Measurements from ENCODE around the gene CD109.

The CD109 gene

DNA sequence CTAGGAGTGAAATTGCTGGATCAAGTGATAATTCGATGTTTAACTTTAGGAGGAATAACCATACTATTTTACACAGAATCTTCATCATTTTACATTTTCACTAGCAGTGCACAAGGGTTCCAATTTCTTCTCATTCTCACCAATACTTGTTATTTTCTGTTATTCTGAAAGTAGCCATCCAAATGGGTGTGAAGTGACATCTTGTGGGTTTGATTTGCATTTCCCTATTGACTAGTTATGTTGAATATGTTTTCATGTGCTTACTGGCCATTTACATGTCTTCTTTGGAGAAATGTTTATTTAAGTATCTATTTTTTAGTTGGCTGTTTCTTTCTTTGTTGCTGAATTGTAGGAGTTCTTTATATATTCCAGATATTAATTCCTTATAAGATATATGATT lies 164.3 kb downstream of the CD109 start:
- no peak overlapping the region for H3K4me3 ChIP-seq (ENCODE audit: low read depth, low read length)
- no peak for DNase-seq (ENCODE audit: low read depth, low spot score)
- CTCF ChIA-PET, result interaction anchor here (1.3 to 10.8 kb wide), 2 partner anchors 10 to 1350 kb away, joined by 6 to 118 read pairs; no protein-coding TSS in a partner anchor
- TF ChIP-seq, protein P1, sequence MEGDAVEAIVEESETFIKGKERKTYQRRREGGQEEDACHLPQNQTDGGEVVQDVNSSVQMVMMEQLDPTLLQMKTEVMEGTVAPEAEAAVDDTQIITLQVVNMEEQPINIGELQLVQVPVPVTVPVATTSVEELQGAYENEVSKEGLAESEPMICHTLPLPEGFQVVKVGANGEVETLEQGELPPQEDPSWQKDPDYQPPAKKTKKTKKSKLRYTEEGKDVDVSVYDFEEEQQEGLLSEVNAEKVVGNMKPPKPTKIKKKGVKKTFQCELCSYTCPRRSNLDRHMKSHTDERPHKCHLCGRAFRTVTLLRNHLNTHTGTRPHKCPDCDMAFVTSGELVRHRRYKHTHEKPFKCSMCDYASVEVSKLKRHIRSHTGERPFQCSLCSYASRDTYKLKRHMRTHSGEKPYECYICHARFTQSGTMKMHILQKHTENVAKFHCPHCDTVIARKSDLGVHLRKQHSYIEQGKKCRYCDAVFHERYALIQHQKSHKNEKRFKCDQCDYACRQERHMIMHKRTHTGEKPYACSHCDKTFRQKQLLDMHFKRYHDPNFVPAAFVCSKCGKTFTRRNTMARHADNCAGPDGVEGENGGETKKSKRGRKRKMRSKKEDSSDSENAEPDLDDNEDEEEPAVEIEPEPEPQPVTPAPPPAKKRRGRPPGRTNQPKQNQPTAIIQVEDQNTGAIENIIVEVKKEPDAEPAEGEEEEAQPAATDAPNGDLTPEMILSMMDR (IDR thresholded peaks at IDR 0.05; ENCODE audit: insufficient read depth, low read length, missing control alignments), result no peak
- POLR2A ChIA-PET, result no interaction called here

DNA sequence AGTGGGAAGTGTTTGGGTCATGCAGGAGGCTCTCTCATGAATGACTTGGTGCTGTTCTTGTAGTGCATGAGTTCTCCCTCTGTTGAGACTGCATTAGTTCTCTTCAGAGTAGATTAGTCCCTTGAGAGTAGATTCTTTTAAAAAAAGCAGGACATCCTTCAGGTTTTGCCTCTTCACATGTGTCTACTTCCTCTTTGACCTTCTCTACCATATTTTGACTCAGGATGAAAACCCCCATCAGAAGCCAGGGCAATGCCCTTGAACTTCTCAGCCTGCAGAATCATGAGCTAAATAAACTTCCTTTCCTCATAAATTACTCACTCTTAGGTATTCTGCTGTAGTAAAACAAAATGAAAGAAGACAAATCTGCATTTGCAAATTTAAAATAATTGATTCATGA lies 170.3 kb downstream of the CD109 start:
- no peak overlapping the region for H3K4me3 ChIP-seq (ENCODE audit: low read depth, low read length)
- ChIA-PET CTCF (interaction anchor here (1.5 to 1.6 kb wide), 2 partner anchors 11 to 1343 kb away, joined by 5 read pairs; no protein-coding TSS in a partner anchor), POLR2A (no interaction called here)
- TF ChIP-seq, protein P1 (IDR thresholded peaks at IDR 0.05; ENCODE audit: insufficient read depth, low read length, missing control alignments), result no peak
- DNase-seq (ENCODE audit: low read depth, low spot score), result no peak

DNA sequence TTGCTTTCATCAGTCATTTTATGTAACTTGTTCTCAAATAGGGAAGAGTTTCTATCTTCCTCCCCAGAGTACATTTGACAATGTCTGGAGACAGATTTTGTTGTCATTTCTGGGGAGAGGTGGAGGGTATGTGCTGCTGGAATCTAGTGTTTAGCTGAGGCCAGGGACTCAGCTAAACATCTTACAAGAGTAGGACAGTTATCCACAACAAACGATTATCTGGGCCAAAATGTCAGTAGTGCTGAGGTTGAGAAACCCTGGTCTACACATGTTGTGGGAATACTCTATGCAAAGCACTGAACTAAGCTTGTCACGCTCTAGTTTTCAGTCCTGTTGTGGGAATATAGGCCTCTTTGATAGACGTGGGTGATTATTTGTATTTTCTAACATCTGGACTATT lies 171.4 kb downstream of the CD109 start:
- ChIA-PET POLR2A (no interaction called here), CTCF (interaction anchor here (1.1 kb wide), 2 partner anchors 102 to 1342 kb away, joined by 3 read pairs; no protein-coding TSS in a partner anchor)
- no peak overlapping the region for H3K4me3 ChIP-seq (ENCODE audit: low read depth, low read length)
- DNase-seq (ENCODE audit: low read depth, low spot score), result no peak
- TF ChIP-seq, protein P1 (IDR thresholded peaks at IDR 0.05; ENCODE audit: insufficient read depth, low read length, missing control alignments), result no peak

DNA sequence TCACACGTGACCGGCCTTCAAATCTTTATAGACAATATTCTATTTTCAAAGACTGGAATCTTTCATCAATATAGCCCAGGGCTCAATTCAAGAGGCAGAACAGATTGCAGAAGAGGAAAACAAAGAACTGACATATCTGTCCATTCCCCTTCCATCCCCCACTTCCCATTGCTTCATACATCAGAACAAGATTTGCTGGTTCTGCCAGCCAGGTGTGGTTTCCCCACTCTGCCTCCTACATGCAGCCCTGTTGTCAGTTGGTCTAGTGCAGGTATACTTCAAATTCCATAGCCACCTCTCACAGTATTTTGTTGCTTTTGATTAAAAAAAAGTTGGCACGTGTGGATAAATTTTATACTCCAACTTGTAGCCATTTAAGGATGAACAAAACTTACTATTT lies 174.9 kb downstream of the CD109 start:
- TF ChIP-seq, protein P1 (IDR thresholded peaks at IDR 0.05; ENCODE audit: insufficient read depth, low read length, missing control alignments), result no peak
- CTCF ChIA-PET, result interaction anchor here (1.8 kb wide), 1 partner anchor 10 kb away, joined by 6 read pairs; no protein-coding TSS in a partner anchor
- H3K4me3 ChIP-seq (ENCODE audit: low read depth, low read length), result no peak overlapping the region
- POLR2A ChIA-PET, result no interaction called here
- no peak for DNase-seq (ENCODE audit: low read depth, low spot score)

DNA sequence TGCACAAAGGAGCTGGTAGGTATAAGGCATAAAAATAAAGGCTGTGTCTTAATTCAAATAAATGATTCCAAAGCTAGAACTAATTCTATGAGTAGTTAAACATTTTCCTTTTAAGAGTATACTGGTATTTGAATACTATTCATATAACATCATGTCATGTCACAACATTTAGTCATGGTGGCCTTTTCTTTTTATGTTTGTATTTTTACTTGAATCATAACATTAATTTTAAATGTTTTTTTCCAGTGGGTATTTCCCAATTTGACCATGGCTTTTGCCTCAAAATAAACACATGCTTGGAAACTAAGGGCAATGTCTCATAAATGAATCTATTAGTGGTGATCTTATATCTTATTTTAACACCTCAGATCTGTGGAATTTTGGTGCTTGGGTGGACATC lies 177.1 kb downstream of the CD109 start:
- H3K4me3 ChIP-seq (ENCODE audit: low read depth, low read length), result no peak overlapping the region
- ChIA-PET CTCF (no interaction called here), POLR2A (no interaction called here)
- TF ChIP-seq, protein P1 (IDR thresholded peaks at IDR 0.05; ENCODE audit: insufficient read depth, low read length, missing control alignments), result no peak
- DNase-seq (ENCODE audit: low read depth, low spot score), result no peak

All from AG04449 (cell line).